ENCODE data around the gene PCBP1. TPM values are rescaled to one million over a fixed set of nuclear protein-coding genes. Genes with fewer than 3 reads are reported as not detected.
"Not testable (repeated sequence)": the region's sequence is repeated elsewhere in the genome, so short reads cannot be mapped to it uniquely, and the experiment has no call there.

Gene PCBP1
- 17.7 and 25.2 TPM in 2 replicates for total RNA-seq (2014; rRNA removed; shearing (Covaris generic))

GRCh38 chr2:70086838-70087701 lies at the start of gene PCBP1:
Gene PCBP1, plus strand, starts transcription at chr2:70087477. Its CDS starts 267 bp downstream, at chr2:70087744.
- Histone ChIP-seq H3K36me3 (peaks cover 66% of the 10 kb centered on the region), H3K9me3 (replicated peaks) (0 out of 2 replicates have a peak, but pooled peaks cover 4% of the 10 kb centered on the region), H3K27ac (peak within 1 kb of the TSS; percentile 100), H3K27me3 (replicated peaks) (no peaks in the 10 kb centered on the region), H3K4me3 (peak within 1 kb of the TSS; percentile 83), H3K4me1 (replicated peaks) (peaks cover 14% of the 10 kb centered on the region)
- peak; percentile 94 to 96 for DNase-seq (ENCODE audit: low read depth in 1 of 2, low spot score in 2 of 2)

GRCh38 chr2:70039366-70039765 lies 47.9 kb upstream of the PCBP1 start:
- H3K9me3 ChIP-seq (replicated peaks) = no peaks in the 10 kb centered on the region
- H3K27me3 ChIP-seq (replicated peaks) = no peaks in the 10 kb centered on the region
- no peaks in the 10 kb centered on the region for H3K36me3 ChIP-seq
- no peak for DNase-seq (ENCODE audit: low read depth in 1 of 2, low spot score in 2 of 2)
- H3K4me3 ChIP-seq = no peak overlapping the region
- H3K27ac ChIP-seq = no peak overlapping the region
- peaks cover 34% of the 10 kb centered on the region for H3K4me1 ChIP-seq (replicated peaks)

- Histone ChIP-seq H3K27me3 (replicated peaks) (no peaks in the 10 kb centered on the region), H3K36me3 (no peaks in the 10 kb centered on the region), H3K9me3 (replicated peaks) (no peaks in the 10 kb centered on the region), H3K4me1 (replicated peaks) (peaks cover 16% of the 10 kb centered on the region; the same call in 1 of the 2 replicates), H3K4me3 (no peak overlapping the region), H3K27ac (0 out of 2 replicates have a peak overlapping the region, but pooled peaks have one; percentile 3)
- DNase-seq (ENCODE audit: low read depth in 1 of 2, low spot score in 2 of 2) = peak in 1 of 2 experiments; percentile 6
Observed at GRCh38 chr2:70041663-70042062, 45.6 kb upstream of the PCBP1 start.

- no peak overlapping the region for H3K27ac ChIP-seq
- H3K9me3 ChIP-seq (replicated peaks) = no peaks in the 10 kb centered on the region
- H3K27me3 ChIP-seq (replicated peaks) = no peaks in the 10 kb centered on the region
- H3K4me1 ChIP-seq (replicated peaks) = peaks cover 16% of the 10 kb centered on the region; the same call in 1 of the 2 replicates
- H3K36me3 ChIP-seq = no peaks in the 10 kb centered on the region
- no peak overlapping the region for H3K4me3 ChIP-seq
- DNase-seq (ENCODE audit: low read depth in 1 of 2, low spot score in 2 of 2) = no peak
Observed at GRCh38 chr2:70042246-70042645, 45.0 kb upstream of the PCBP1 start.

- peaks cover 16% of the 10 kb centered on the region; the same call in 1 of the 2 replicates for H3K4me1 ChIP-seq (replicated peaks)
- no peak overlapping the region for H3K27ac ChIP-seq
- H3K4me3 ChIP-seq = no peak overlapping the region
- DNase-seq (ENCODE audit: low read depth in 1 of 2, low spot score in 2 of 2) = no peak
- no peaks in the 10 kb centered on the region for H3K27me3 ChIP-seq (replicated peaks)
- no peaks in the 10 kb centered on the region for H3K9me3 ChIP-seq (replicated peaks)
- H3K36me3 ChIP-seq = no peaks in the 10 kb centered on the region
Observed at GRCh38 chr2:70043252-70043875, 43.9 kb upstream of the PCBP1 start.

- Histone ChIP-seq H3K4me1 (replicated peaks) (peaks cover 16% of the 10 kb centered on the region; the same call in 1 of the 2 replicates), H3K27ac (no peak overlapping the region), H3K9me3 (replicated peaks) (no peaks in the 10 kb centered on the region), H3K36me3 (peaks cover 6% of the 10 kb centered on the region), H3K4me3 (no peak overlapping the region), H3K27me3 (replicated peaks) (no peaks in the 10 kb centered on the region)
- no peak for DNase-seq (ENCODE audit: low read depth in 1 of 2, low spot score in 2 of 2)
Observed at GRCh38 chr2:70044290-70045040, 42.8 kb upstream of the PCBP1 start.

- no peak for DNase-seq (ENCODE audit: low read depth in 1 of 2, low spot score in 2 of 2)
- H3K4me3 ChIP-seq = no peak overlapping the region
- no peak overlapping the region for H3K27ac ChIP-seq
- no peaks in the 10 kb centered on the region for H3K9me3 ChIP-seq (replicated peaks)
- H3K4me1 ChIP-seq (replicated peaks) = peaks cover 16% of the 10 kb centered on the region; the same call in 1 of the 2 replicates
- H3K27me3 ChIP-seq (replicated peaks) = no peaks in the 10 kb centered on the region
- H3K36me3 ChIP-seq = peaks cover 11% of the 10 kb centered on the region
Observed at GRCh38 chr2:70045405-70045804, 41.9 kb upstream of the PCBP1 start.

GRCh38 chr2:70045932-70046331 lies 41.3 kb upstream of the PCBP1 start:
- Histone ChIP-seq H3K4me3 (no peak overlapping the region), H3K27me3 (replicated peaks) (no peaks in the 10 kb centered on the region), H3K27ac (no peak overlapping the region), H3K9me3 (replicated peaks) (no peaks in the 10 kb centered on the region), H3K4me1 (replicated peaks) (peaks cover 14% of the 10 kb centered on the region; the same call in 1 of the 2 replicates), H3K36me3 (peaks cover 15% of the 10 kb centered on the region)
- no peak for DNase-seq (ENCODE audit: low read depth in 1 of 2, low spot score in 2 of 2)

- H3K4me3 ChIP-seq = no peak overlapping the region
- H3K4me1 ChIP-seq (replicated peaks) = peaks cover 8% of the 10 kb centered on the region; the same call in 1 of the 2 replicates
- no peak for DNase-seq (ENCODE audit: low read depth in 1 of 2, low spot score in 2 of 2)
- no peak overlapping the region for H3K27ac ChIP-seq
- H3K36me3 ChIP-seq = peaks cover 20% of the 10 kb centered on the region
- H3K9me3 ChIP-seq (replicated peaks) = no peaks in the 10 kb centered on the region
- no peaks in the 10 kb centered on the region for H3K27me3 ChIP-seq (replicated peaks)
Observed at GRCh38 chr2:70046534-70046933, 40.7 kb upstream of the PCBP1 start.

GRCh38 chr2:70047451-70047850 lies 39.8 kb upstream of the PCBP1 start:
- Histone ChIP-seq H3K4me3 (no peak overlapping the region), H3K27me3 (replicated peaks) (no peaks in the 10 kb centered on the region), H3K36me3 (peaks cover 20% of the 10 kb centered on the region), H3K4me1 (replicated peaks) (no peaks in the 10 kb centered on the region), H3K27ac (no peak overlapping the region), H3K9me3 (replicated peaks) (no peaks in the 10 kb centered on the region)
- DNase-seq (ENCODE audit: low read depth in 1 of 2, low spot score in 2 of 2) = no peak

GRCh38 chr2:70049255-70049654 lies 38.0 kb upstream of the PCBP1 start:
- Histone ChIP-seq H3K27ac (no peak overlapping the region), H3K9me3 (replicated peaks) (no peaks in the 10 kb centered on the region), H3K27me3 (replicated peaks) (no peaks in the 10 kb centered on the region), H3K4me3 (no peak overlapping the region), H3K36me3 (peaks cover 25% of the 10 kb centered on the region), H3K4me1 (replicated peaks) (no peaks in the 10 kb centered on the region)
- DNase-seq (ENCODE audit: low read depth in 1 of 2, low spot score in 2 of 2) = no peak

- Histone ChIP-seq H3K9me3 (replicated peaks) (no peaks in the 10 kb centered on the region), H3K27me3 (replicated peaks) (no peaks in the 10 kb centered on the region), H3K27ac (no peak overlapping the region), H3K4me3 (no peak overlapping the region), H3K36me3 (peaks cover 32% of the 10 kb centered on the region), H3K4me1 (replicated peaks) (no peaks in the 10 kb centered on the region)
- no peak for DNase-seq (ENCODE audit: low read depth in 1 of 2, low spot score in 2 of 2)
Observed at GRCh38 chr2:70050631-70051425, 36.4 kb upstream of the PCBP1 start.

- not testable (repeated sequence) for H3K27me3 ChIP-seq (replicated peaks); H3K4me1 ChIP-seq (replicated peaks); DNase-seq (ENCODE audit: low read depth in 1 of 2, low spot score in 2 of 2); H3K9me3 ChIP-seq (replicated peaks); H3K27ac ChIP-seq; H3K4me3 ChIP-seq
- peaks cover 35% of the 10 kb centered on the region for H3K36me3 ChIP-seq
Observed at GRCh38 chr2:70055259-70055658, 32.0 kb upstream of the PCBP1 start.
